Measurements from ENCODE around the gene AGPS. TPM values are rescaled to one million over a fixed set of nuclear protein-coding genes. Genes with fewer than 3 reads are reported as not detected.

AGPS gene
- total RNA-seq, 4 donors from 2014 or later, result 23.1 to 38.8 (median 24.7) TPM

DNA sequence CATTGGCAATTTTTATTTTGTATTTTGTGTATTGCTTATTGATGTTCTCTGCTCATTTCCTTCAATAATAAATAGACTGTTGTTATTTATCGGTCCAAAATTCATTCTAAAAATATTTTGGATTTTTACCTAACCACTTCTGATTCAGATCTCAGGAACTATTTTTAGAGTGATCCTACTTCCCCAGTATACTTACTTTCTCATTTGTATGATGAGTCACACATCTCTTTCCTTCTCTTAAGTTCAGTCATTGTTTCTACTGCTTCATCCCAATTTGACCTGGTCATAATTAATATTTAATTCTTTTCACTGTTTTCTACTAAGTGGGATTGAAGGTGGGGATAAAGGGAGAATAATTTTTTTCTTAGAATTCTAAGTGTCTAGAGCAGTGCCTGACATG lies 75.1 kb downstream of the AGPS start:
- no peak for TF ChIP-seq CTCF (IDR thresholded peaks at IDR 0.05)
- no peak for TF ChIP-seq POLR2A (IDR thresholded peaks at IDR 0.05)
- Histone ChIP-seq H3K4me3 (replicated peaks in 1 of 3) (no peak overlapping the region), H3K27ac (no peak overlapping the region), H3K36me3 (peaks cover 0 to 8% of the 10 kb centered on the region in 2 donors), H3K4me1 (no peaks in the 10 kb centered on the region), H3K9me3 (no peaks in the 10 kb centered on the region), H3K27me3 (no peaks in the 10 kb centered on the region)
- 81 to 85% methylated on average over 1 of the region's 1 CpG for WGBS, 2 donors
- intact Hi-C loops (cut with DNase I), result no loop called here
- no peak for DNase-seq

- intact Hi-C loops (cut with DNase I), result no loop called here
- H3K36me3 ChIP-seq, result no peaks in the 10 kb centered on the region
Observed at GRCh38 chr2:177471990-177472389, 79.4 kb downstream of the AGPS start.

GRCh38 chr2:177474301-177474700 lies 81.7 kb downstream of the AGPS start:
- H3K27ac ChIP-seq, result no peak overlapping the region
- H3K4me3 ChIP-seq (replicated peaks in 1 of 3), result no peak overlapping the region
- no peaks in the 10 kb centered on the region for H3K36me3 ChIP-seq
- no peaks in the 10 kb centered on the region for H3K9me3 ChIP-seq
- TF ChIP-seq CTCF (IDR thresholded peaks at IDR 0.05), result no peak
- no peak for TF ChIP-seq POLR2A (IDR thresholded peaks at IDR 0.05)
- no peaks in the 10 kb centered on the region for H3K4me1 ChIP-seq
- H3K27me3 ChIP-seq, result no peaks in the 10 kb centered on the region
- DNase-seq, result no peak
- WGBS, 2 donors, result 95% methylated on average over 4 of the region's 4 CpGs
- intact Hi-C loops (cut with DNase I), result no loop called here

More at GRCh38 chr2:177471990-177472389, 79.4 kb downstream of the AGPS start:
- Histone ChIP-seq H3K27me3 (no peaks in the 10 kb centered on the region), H3K4me3 (replicated peaks in 1 of 3) (no peak overlapping the region), H3K27ac (no peak overlapping the region), H3K9me3 (no peaks in the 10 kb centered on the region), H3K4me1 (no peaks in the 10 kb centered on the region)
- no peak for TF ChIP-seq POLR2A (IDR thresholded peaks at IDR 0.05)
- no peak for TF ChIP-seq CTCF (IDR thresholded peaks at IDR 0.05)
- WGBS, 2 donors, result 97 to 99% methylated on average over 2 of the region's 2 CpGs
- no peak for DNase-seq

DNA sequence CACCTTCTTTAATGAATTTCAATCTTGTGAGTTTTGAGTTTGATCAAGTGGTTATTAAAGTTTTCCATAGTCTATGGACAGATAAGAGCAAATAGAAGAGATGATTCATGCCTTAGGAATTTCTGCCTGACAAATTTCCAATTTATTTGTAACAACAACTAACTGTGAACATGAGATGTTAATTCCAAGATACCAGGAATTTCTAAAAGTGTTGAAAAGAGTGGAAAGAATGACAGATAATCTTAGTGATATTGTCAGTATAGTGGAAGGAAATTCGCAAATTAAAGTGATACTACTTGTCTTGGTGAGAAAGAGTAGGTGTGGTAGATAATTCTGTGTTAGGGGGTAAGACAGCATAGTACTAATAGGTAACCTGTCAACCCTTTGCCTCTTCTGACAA lies 82.4 kb downstream of the AGPS start:
- H3K27me3 ChIP-seq, result no peaks in the 10 kb centered on the region
- 81 to 93% methylated on average over 1 of the region's 1 CpG for WGBS, 2 donors
- DNase-seq, result no peak
- no peaks in the 10 kb centered on the region for H3K9me3 ChIP-seq
- H3K36me3 ChIP-seq, result no peaks in the 10 kb centered on the region
- no peak overlapping the region for H3K27ac ChIP-seq
- intact Hi-C loops (cut with DNase I), result no loop called here
- no peak overlapping the region for H3K4me3 ChIP-seq (replicated peaks in 1 of 3)
- TF ChIP-seq CTCF (IDR thresholded peaks at IDR 0.05), result no peak
- no peak for TF ChIP-seq POLR2A (IDR thresholded peaks at IDR 0.05)
- no peaks in the 10 kb centered on the region for H3K4me1 ChIP-seq

GRCh38 chr2:177476897-177477296 lies 84.3 kb downstream of the AGPS start:
- Histone ChIP-seq H3K27ac (no peak overlapping the region), H3K27me3 (no peaks in the 10 kb centered on the region), H3K4me1 (no peaks in the 10 kb centered on the region), H3K4me3 (replicated peaks in 1 of 3) (no peak overlapping the region), H3K36me3 (no peaks in the 10 kb centered on the region), H3K9me3 (no peaks in the 10 kb centered on the region)
- WGBS, 2 donors, result 97 to 99% methylated on average over 5 of the region's 5 CpGs
- TF ChIP-seq POLR2A (IDR thresholded peaks at IDR 0.05), result no peak
- no peak for DNase-seq
- intact Hi-C loops (cut with DNase I), result no loop called here

- Histone ChIP-seq H3K27ac (no peak overlapping the region), H3K9me3 (no peaks in the 10 kb centered on the region), H3K4me3 (replicated peaks in 1 of 3) (no peak overlapping the region), H3K36me3 (no peaks in the 10 kb centered on the region), H3K27me3 (no peaks in the 10 kb centered on the region), H3K4me1 (no peaks in the 10 kb centered on the region)
- intact Hi-C loops (cut with DNase I), result no loop called here
- TF ChIP-seq CTCF (IDR thresholded peaks at IDR 0.05) (no peak), POLR2A (IDR thresholded peaks at IDR 0.05) (no peak)
- DNase-seq, result no peak
- 94 to 98% methylated on average over 2 of the region's 2 CpGs for WGBS, 2 donors
Observed at GRCh38 chr2:177478029-177478428, 85.5 kb downstream of the AGPS start.
